Ovary (tissue), 9 donors: ENCODE results near the gene NLGN1. TPM values are rescaled to one million over a fixed set of nuclear protein-coding genes. Genes with fewer than 3 reads are reported as not detected.

Source experiments
- DNase-seq, 5 donors: peaks; one replicate each; pipeline ENCODE4 v3.0.0-alpha.2; 2019 to 2020
- H3K27ac ChIP-seq, 2 donors: fragments of 200-600 bp; one replicate each; pipeline versions ENCODE4 v1.5.1 to v1.8.0; 2019 to 2022
- H3K27me3 ChIP-seq: fragments of 200-600 bp; one replicate; pipeline ENCODE4 v1.8.0; 2022
- H3K36me3 ChIP-seq: fragments of 200-600 bp; sonication (generic); one replicate; pipeline ENCODE4 v1.5.1; 2019
- H3K4me1 ChIP-seq: one replicate; pipeline ENCODE4 v1.8.1; 2013; ENCODE audit warnings: mild to moderate bottlenecking, moderate library complexity; ENCODE audit not compliant: insufficient read depth
- H3K4me3 ChIP-seq: fragments of 200-600 bp; sonication (generic); one replicate; pipeline ENCODE4 v1.5.1; 2017
- H3K9me3 ChIP-seq, 2 donors: fragments of 200-600 bp in 1 of 2; sonication (generic) in 1 of 2; one replicate each; pipeline versions ENCODE4 v1.5.1 to v1.8.1; 2013 to 2019; ENCODE audit warnings: mild to moderate bottlenecking in 1 of 2, moderate library complexity in 1 of 2
- CTCF ChIP-seq, 3 donors: fragments of 450-650 bp in 2 of 3; fragments of 200-600 bp in 1 of 3; IDR thresholded peaks; one replicate each; pipeline versions ENCODE4 v1.5.1 to v1.8.0; 2016 to 2022; ENCODE audit warnings: antibody characterized with exemption in 3 of 3, mild to moderate bottlenecking in 1 of 3
- EP300 ChIP-seq: sonication (generic); formaldehyde crosslinking; IDR thresholded peaks from one replicate; pipeline ENCODE4 v1.6.1; 2017; ENCODE audit warnings: antibody characterized with exemption
- POLR2A ChIP-seq: fragments of 450-650 bp; IDR thresholded peaks from one replicate; pipeline ENCODE4 v1.6.1; 2017; ENCODE audit warnings: antibody characterized with exemption, mild to moderate bottlenecking, moderate library complexity
- WGBS, 3 donors: extraction: QIAGEN DNeasy Blood & Tissue Kit in 1 of 3; methylation state at CpG; one replicate each; pipeline versions ENCODE4 v1.1.5 to v1.1.7; 2013 to 2017; 5-methylcytosine and 5-hydroxymethylcytosine counted together
- intact Hi-C, 4 donors: fragments of 100-400 bp; cut with DNase I; formaldehyde crosslinking; loops; one replicate each; pipeline versions ENCODE4 v1.11.0 to v1.15.1; 2022 to 2023
- polyA plus RNA-seq, 2 donors: library from polyadenylated mRNA; stranded (reverse); fragments of 200-250 nt in 1 of 2; fragments of 350-450 nt in 1 of 2; fragmentation: Illumina TruSeq in 1 of 2; extraction: RNeasy Lipid Tissue Mini Kit (QIAGEN cat#74804) in 1 of 2; gene quantifications; one replicate each; pipeline ENCODE4 v1.2.3, GENCODE V29; 2013 to 2014
- total RNA-seq, 7 donors: library from RNA; depleted of rRNA in 2 of 7; stranded (reverse); fragments of >200 nt in 2 of 7; fragmentation: NEBNext Ultra II Directional in 3 of 7; extraction: Animal tissue kit (Norgen Biotek cat#: 25700) in 3 of 7; gene quantifications; one replicate each; pipeline versions ENCODE4 v1.1.0 to v1.2.4, GENCODE V29; 2016 to 2023
- donor health status: DM: no; HTN: no; CAD: no; lungs with moderate emphysema.
- donor health status: DM: no; HTN: no; CAD: no.
- donor health status: Bipolar disorder and iron deficiency.
- donor health status: DM: yes; HTN: yes; CAD: no.
- donor health status: DM: no; HTN: no; CAD: no.
- donor health status: DM: yes; HTN: yes; CAD: no.

The NLGN1 gene
- total and polyA plus RNA-seq, 9 donors = 1.2 to 7.7 (median 4.6) TPM

- TF ChIP-seq CTCF (IDR thresholded peaks at IDR 0.05) (no peak), POLR2A (no peak)
Measured at GRCh38 chr3:173988909-173989308, 591.4 kb downstream of the NLGN1 start.

GRCh38 chr3:173992416-173992815 lies 594.9 kb downstream of the NLGN1 start:
- no peaks in the 10 kb centered on the region for H3K27me3 ChIP-seq
- H3K4me3 ChIP-seq = no peak overlapping the region
- no peak overlapping the region for H3K27ac ChIP-seq
- intact Hi-C loops = no loop called here
- peaks cover 3% of the 10 kb centered on the region for H3K4me1 ChIP-seq
- no peaks in the 10 kb centered on the region for H3K36me3 ChIP-seq
- no peak for TF ChIP-seq CTCF (IDR thresholded peaks at IDR 0.05)
- no peak for TF ChIP-seq POLR2A
- no peak for TF ChIP-seq EP300
- H3K9me3 ChIP-seq = no peaks in the 10 kb centered on the region
- DNase-seq = no peak

More at GRCh38 chr3:173988909-173989308, 591.4 kb downstream of the NLGN1 start:
- intact Hi-C loops = no loop called here
- no peaks in the 10 kb centered on the region for H3K9me3 ChIP-seq
- no peaks in the 10 kb centered on the region for H3K4me1 ChIP-seq
- H3K27ac ChIP-seq = no peak overlapping the region
- H3K36me3 ChIP-seq = no peaks in the 10 kb centered on the region
- no peak for DNase-seq
- no peaks in the 10 kb centered on the region for H3K27me3 ChIP-seq
- H3K4me3 ChIP-seq = no peak overlapping the region
- WGBS, 3 donors = 36 to 65% (median 57%) methylated on average over 1 of the region's 1 CpG

DNA sequence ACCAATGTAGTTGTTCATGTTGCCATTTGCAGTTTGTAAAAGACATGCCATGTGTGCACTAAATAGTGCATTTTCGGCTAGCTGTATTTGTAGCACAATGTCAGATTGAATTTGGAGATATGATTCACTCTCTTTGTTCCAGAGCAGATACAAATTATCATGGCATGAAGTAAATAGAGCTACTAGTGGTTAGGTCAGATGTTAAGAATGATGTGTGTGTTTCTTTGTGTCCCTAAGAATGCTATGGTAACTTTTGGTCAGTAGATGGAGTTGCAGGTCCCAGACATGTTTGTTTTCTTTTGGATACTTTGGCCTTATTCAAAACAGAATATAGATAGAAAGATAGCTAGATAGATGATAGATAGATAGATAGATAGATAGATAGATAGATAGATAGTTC lies 595.8 kb downstream of the NLGN1 start:
- 72 to 90% (median 73%) methylated on average over 1 of the region's 1 CpG for WGBS, 3 donors
- no peak overlapping the region for H3K27ac ChIP-seq
- no peaks in the 10 kb centered on the region for H3K9me3 ChIP-seq
- H3K27me3 ChIP-seq = no peaks in the 10 kb centered on the region
- no peak for DNase-seq
- no peaks in the 10 kb centered on the region for H3K36me3 ChIP-seq
- intact Hi-C loops = no loop called here
- TF ChIP-seq CTCF (IDR thresholded peaks at IDR 0.05) (no peak), EP300 (no peak), POLR2A (no peak)
- H3K4me3 ChIP-seq = no peak overlapping the region
- peaks cover 3% of the 10 kb centered on the region for H3K4me1 ChIP-seq

DNA sequence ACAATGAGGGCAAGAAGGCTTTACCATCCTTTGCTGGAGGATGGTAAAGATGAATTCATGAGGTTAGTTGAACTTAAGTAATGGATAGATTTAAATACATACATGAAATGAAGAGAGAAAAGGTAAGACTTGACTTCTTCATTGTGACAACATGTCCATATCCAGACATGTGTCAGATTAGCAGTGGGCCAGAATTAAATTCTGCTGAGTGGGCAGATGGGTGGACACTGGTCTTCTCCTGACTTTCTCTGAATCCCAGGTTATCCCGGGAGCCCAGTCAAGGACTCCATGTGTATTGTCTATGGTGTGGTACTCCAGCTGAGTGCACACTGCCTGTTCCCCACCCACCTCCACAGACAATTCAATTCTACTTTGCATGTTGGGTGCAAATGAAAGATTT lies 603.1 kb downstream of the NLGN1 start:
- H3K27ac ChIP-seq = no peak overlapping the region
- intact Hi-C loops = no loop called here
- H3K4me1 ChIP-seq = no peaks in the 10 kb centered on the region
- TF ChIP-seq CTCF (IDR thresholded peaks at IDR 0.05) (no peak), EP300 (no peak), POLR2A (no peak)
- no peaks in the 10 kb centered on the region for H3K9me3 ChIP-seq
- H3K4me3 ChIP-seq = no peak overlapping the region
- H3K27me3 ChIP-seq = no peaks in the 10 kb centered on the region
- 86 to 91% (median 89%) methylated on average over 1 of the region's 1 CpG for WGBS, 3 donors
- no peaks in the 10 kb centered on the region for H3K36me3 ChIP-seq
- DNase-seq = no peak

DNA sequence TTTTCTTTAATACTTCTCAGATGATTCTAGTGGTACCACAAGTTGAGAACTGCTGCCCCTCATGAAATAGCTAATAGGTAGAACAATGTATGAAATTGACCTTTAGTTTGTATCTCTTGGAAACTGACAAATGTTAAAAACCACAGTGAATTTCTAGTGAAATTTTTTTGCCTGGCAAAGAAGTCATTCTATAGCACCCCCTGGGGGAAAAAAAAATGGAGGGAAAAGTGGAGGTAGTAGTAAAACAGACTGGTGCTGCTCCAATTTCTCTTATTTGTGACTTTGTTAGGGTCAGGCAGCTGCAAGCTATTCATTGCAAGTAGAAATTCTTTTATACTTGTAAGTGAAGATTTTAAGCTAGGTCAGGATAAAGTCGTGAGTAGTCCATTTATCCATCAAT lies 605.0 kb downstream of the NLGN1 start:
- TF ChIP-seq POLR2A = no peak
- Histone ChIP-seq H3K4me1 (no peaks in the 10 kb centered on the region), H3K36me3 (no peaks in the 10 kb centered on the region), H3K27ac (no peak overlapping the region), H3K27me3 (no peaks in the 10 kb centered on the region), H3K9me3 (no peaks in the 10 kb centered on the region), H3K4me3 (no peak overlapping the region)
- intact Hi-C loops = no loop called here
- 61 to 75% (median 68%) methylated on average over 1 of the region's 1 CpG for WGBS, 3 donors
- no peak for DNase-seq
